Sigmoid colon (tissue), 7 donors: ENCODE results near the gene SLC1A2. TPM values are rescaled to one million over a fixed set of nuclear protein-coding genes. Genes with fewer than 3 reads are reported as not detected.

ENCODE experiments used
- DNase-seq: peaks from one replicate; pipeline ENCODE4 v3.0.0-alpha.2; 2019
- H3K27ac ChIP-seq, 4 donors: fragments of 200-600 bp; sonication (generic); one replicate each; pipeline ENCODE4 v1.5.1; 2016 to 2019; ENCODE audit warnings: mild to moderate bottlenecking in 1 of 4
- H3K27me3 ChIP-seq, 3 donors: fragments of 200-600 bp; sonication (generic); one replicate each; pipeline ENCODE4 v1.5.1; 2019; ENCODE audit warnings: mild to moderate bottlenecking in 1 of 3
- H3K36me3 ChIP-seq, 4 donors: fragments of 200-600 bp; sonication (generic); one replicate each; pipeline ENCODE4 v1.5.1; 2016 to 2019
- H3K4me1 ChIP-seq, 4 donors: fragments of 200-600 bp; sonication (generic); one replicate each; pipeline ENCODE4 v1.5.1; 2017 to 2019
- H3K4me3 ChIP-seq, 4 donors: fragments of 200-600 bp; sonication (generic); one replicate each; pipeline ENCODE4 v1.5.1; 2017 to 2019; ENCODE audit warnings: mild to moderate bottlenecking in 2 of 4, moderate library complexity in 1 of 4
- H3K9me3 ChIP-seq, 4 donors: fragments of 200-600 bp in 3 of 4; sonication (generic) in 3 of 4; one replicate each; pipeline versions ENCODE4 v1.5.1 to v1.6.1; 2013 to 2019
- EP300 ChIP-seq, 4 donors: sonication (generic); formaldehyde crosslinking; IDR thresholded peaks; one replicate each; pipeline ENCODE4 v1.6.1; 2017; ENCODE audit warnings: antibody characterized with exemption in 4 of 4
- POLR2A ChIP-seq, 2 donors: fragments of 450-650 bp; IDR thresholded peaks; one replicate each; pipeline ENCODE4 v1.6.1; 2016; ENCODE audit warnings: antibody characterized with exemption in 2 of 2, mild to moderate bottlenecking in 2 of 2, moderate library complexity in 2 of 2
- POLR2AphosphoS5 ChIP-seq, 4 donors: sonication (generic); formaldehyde crosslinking; IDR thresholded peaks; one replicate each; pipeline ENCODE4 v1.6.1; 2017; ENCODE audit warnings: antibody characterized with exemption in 4 of 4
- WGBS, 2 donors: extraction: QIAGEN DNeasy Blood & Tissue Kit; methylation state at CpG; one replicate each; pipeline ENCODE4 v1.1.7; 2013; 5-methylcytosine and 5-hydroxymethylcytosine counted together
- intact Hi-C: fragments of 100-400 bp; cut with DNase I; formaldehyde crosslinking; loops from one replicate; pipeline ENCODE4 v1.15.1; 2023
- polyA plus RNA-seq, 3 donors: library from polyadenylated mRNA; stranded (reverse); fragments of 200-250 nt; gene quantifications; one replicate each; pipeline ENCODE4 v1.2.3, GENCODE V29; 2013
- total RNA-seq, 4 donors: library from RNA; depleted of rRNA; stranded (reverse); fragments of >200 nt; gene quantifications; one replicate each; pipeline ENCODE4 v1.1.0, GENCODE V29; 2016
- TF ChIP-seq, protein P1 (sequence below), 4 experiments: fragments of 450-650 bp in 3 of 4; fragments of 200-600 bp in 1 of 4; IDR thresholded peaks; one replicate each; pipeline ENCODE4 v1.5.1; 2016 to 2019; ENCODE audit warnings: antibody characterized with exemption in 4 of 4, mild to moderate bottlenecking in 3 of 4, moderate library complexity in 2 of 4
- donor health status: healthy with polysubstance abuse.
- donor health status: Bipolar disorder and iron deficiency.
- donor health status: healthy.

Gene SLC1A2
- total and polyA plus RNA-seq, 7 donors = 0.14 to 2.2 (median 0.48) TPM; not detected in 1

DNA sequence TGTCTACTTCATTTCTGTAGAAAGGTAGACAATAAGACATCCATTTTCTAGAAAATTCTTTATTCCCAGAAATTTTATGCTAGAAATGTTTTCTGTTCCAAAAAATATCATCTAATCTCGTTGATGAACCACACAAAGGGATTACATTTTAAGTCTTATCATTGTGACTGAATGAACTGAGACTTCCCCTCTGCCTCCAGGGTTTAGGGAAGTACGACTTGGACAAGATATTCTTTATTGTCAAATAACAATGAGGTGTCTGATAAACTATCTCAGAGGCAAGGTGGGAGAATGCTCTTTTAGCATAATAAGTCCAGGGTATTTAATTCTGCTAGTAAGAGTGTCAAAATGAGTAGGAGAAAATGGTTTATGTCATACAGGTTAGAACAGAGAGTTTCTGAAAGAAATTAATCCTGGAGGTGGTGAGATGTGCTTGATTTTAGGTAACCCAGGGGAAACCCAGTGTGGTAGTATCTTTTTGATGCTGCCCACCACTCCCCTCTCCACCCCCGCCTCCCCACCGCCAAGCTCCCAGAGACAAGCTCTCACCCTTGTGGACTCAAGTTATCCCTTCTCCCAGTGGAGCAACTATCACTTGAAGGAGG lies 179.8 kb downstream of the SLC1A2 start:
- H3K36me3 ChIP-seq = no peaks in the 10 kb centered on the region
- H3K27me3 ChIP-seq = no peaks in the 10 kb centered on the region
- no peak overlapping the region for H3K27ac ChIP-seq
- H3K4me3 ChIP-seq = no peak overlapping the region
- H3K4me1 ChIP-seq = peaks cover 0 to 29% (median 11%) of the 10 kb centered on the region in 4 donors
- 68 to 69% methylated on average over 4 of the region's 4 CpGs for WGBS, 2 donors
- intact Hi-C loops = loop anchor here (5.0 to 10.0 kb wide), 3 partner anchors 97 to 315 kb away; no protein-coding TSS in a partner anchor
- no peak for DNase-seq
- H3K9me3 ChIP-seq = no peaks in the 10 kb centered on the region
- TF ChIP-seq EP300 (IDR thresholded peaks at IDR 0.05) (no peak), POLR2AphosphoS5 (IDR thresholded peaks at IDR 0.05) (no peak), POLR2A (IDR thresholded peaks at IDR 0.05) (no peak)
- TF ChIP-seq, protein P1, sequence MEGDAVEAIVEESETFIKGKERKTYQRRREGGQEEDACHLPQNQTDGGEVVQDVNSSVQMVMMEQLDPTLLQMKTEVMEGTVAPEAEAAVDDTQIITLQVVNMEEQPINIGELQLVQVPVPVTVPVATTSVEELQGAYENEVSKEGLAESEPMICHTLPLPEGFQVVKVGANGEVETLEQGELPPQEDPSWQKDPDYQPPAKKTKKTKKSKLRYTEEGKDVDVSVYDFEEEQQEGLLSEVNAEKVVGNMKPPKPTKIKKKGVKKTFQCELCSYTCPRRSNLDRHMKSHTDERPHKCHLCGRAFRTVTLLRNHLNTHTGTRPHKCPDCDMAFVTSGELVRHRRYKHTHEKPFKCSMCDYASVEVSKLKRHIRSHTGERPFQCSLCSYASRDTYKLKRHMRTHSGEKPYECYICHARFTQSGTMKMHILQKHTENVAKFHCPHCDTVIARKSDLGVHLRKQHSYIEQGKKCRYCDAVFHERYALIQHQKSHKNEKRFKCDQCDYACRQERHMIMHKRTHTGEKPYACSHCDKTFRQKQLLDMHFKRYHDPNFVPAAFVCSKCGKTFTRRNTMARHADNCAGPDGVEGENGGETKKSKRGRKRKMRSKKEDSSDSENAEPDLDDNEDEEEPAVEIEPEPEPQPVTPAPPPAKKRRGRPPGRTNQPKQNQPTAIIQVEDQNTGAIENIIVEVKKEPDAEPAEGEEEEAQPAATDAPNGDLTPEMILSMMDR (IDR thresholded peaks at IDR 0.05) = no peak

- Histone ChIP-seq H3K27ac (no peak overlapping the region), H3K27me3 (no peaks in the 10 kb centered on the region), H3K9me3 (no peaks in the 10 kb centered on the region), H3K4me3 (no peak overlapping the region), H3K36me3 (no peaks in the 10 kb centered on the region), H3K4me1 (peaks cover 0 to 29% (median 11%) of the 10 kb centered on the region in 4 donors)
- 85 to 90% methylated on average over 1 of the region's 1 CpG for WGBS, 2 donors
- intact Hi-C loops = loop anchor here (10.0 kb wide), 2 partner anchors 244 to 314 kb away; no protein-coding TSS in a partner anchor
- no peak for DNase-seq
- TF ChIP-seq POLR2A (IDR thresholded peaks at IDR 0.05) (no peak), EP300 (IDR thresholded peaks at IDR 0.05) (no peak)
- TF ChIP-seq, protein P1 (IDR thresholded peaks at IDR 0.05) = no peak
Observed at GRCh38 chr11:35238882-35239281, 180.5 kb downstream of the SLC1A2 start.

- DNase-seq = no peak
- Histone ChIP-seq H3K4me3 (no peak overlapping the region), H3K9me3 (no peaks in the 10 kb centered on the region), H3K27ac (no peak overlapping the region), H3K27me3 (no peaks in the 10 kb centered on the region), H3K36me3 (no peaks in the 10 kb centered on the region), H3K4me1 (peaks cover 0 to 28% (median 12%) of the 10 kb centered on the region in 4 donors)
- intact Hi-C loops = loop anchor here (10.0 kb wide), 2 partner anchors 243 to 313 kb away; no protein-coding TSS in a partner anchor
- TF ChIP-seq EP300 (IDR thresholded peaks at IDR 0.05) = no peak
- TF ChIP-seq, protein P1 (IDR thresholded peaks at IDR 0.05) = peak in 3 of 4 experiments; percentile 46 to 60 (median 49)
- 77 to 85% methylated on average over 15 of the region's 15 CpGs for WGBS, 2 donors
Observed at GRCh38 chr11:35237860-35238715, 181.3 kb downstream of the SLC1A2 start.

DNA sequence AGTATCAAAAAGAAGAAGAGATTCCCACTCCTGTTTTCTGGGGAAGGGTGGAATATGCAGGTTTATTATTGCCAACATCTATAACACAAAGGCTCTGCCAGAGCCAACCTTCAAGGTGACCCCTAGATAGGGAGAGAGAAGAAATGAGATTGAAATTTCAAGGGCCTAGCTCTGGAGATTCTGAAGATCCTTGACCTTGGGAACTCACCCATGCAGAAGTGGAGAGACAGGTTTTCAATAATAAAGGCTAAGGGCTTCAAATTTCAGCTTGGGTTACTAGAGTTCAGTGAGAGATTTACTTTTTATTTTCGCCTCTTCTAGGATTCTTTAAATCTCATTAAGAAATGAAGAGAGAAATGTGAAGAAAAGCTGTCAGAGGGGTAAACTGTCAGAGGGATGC lies 182.0 kb downstream of the SLC1A2 start:
- no peak overlapping the region for H3K27ac ChIP-seq
- WGBS, 2 donors = 84 to 90% methylated on average over 1 of the region's 1 CpG
- intact Hi-C loops = loop anchor here (10.0 kb wide), 2 partner anchors 243 to 313 kb away; no protein-coding TSS in a partner anchor

More for the DNA sequence above, 182.0 kb downstream of the SLC1A2 start:
- H3K36me3 ChIP-seq = no peaks in the 10 kb centered on the region
- H3K9me3 ChIP-seq = no peaks in the 10 kb centered on the region
- peaks cover 0 to 22% (median 16%) of the 10 kb centered on the region in 4 donors for H3K4me1 ChIP-seq
- no peak for DNase-seq
- TF ChIP-seq, protein P1 (IDR thresholded peaks at IDR 0.05) = no peak
- TF ChIP-seq EP300 (IDR thresholded peaks at IDR 0.05) = no peak
- no peaks in the 10 kb centered on the region for H3K27me3 ChIP-seq
- no peak overlapping the region for H3K4me3 ChIP-seq
